GM06990 (cell line): ENCODE results near the gene CNTF.

Experiments
- DNase-seq: peaks from one replicate; pipeline ENCODE4 v3.0.0-alpha.2; 2011; ENCODE audit not compliant: insufficient read length; ENCODE audit errors: extremely low read depth
- H3K27me3 ChIP-seq: replicated peaks from 2 replicates; pipeline ENCODE4 v1.6.0; 2011; ENCODE audit warnings: low read length; ENCODE audit not compliant: control insufficient read depth, insufficient read depth
- H3K36me3 ChIP-seq: 2 replicates; pipeline ENCODE4 v1.5.1; 2011; ENCODE audit warnings: low read length; ENCODE audit not compliant: control insufficient read depth, insufficient read depth
- H3K4me3 ChIP-seq: replicated peaks from 2 replicates; pipeline ENCODE4 v1.5.1; 2011; ENCODE audit warnings: low read depth, mild to moderate bottlenecking, control low read depth, low read length
- TF ChIP-seq, protein P1 (sequence below): IDR thresholded peaks from 2 replicates; pipeline ENCODE4 v1.5.1; 2011; ENCODE audit warnings: low read length, control low read depth, mild to moderate bottlenecking, inconsistent platforms; ENCODE audit not compliant: insufficient read depth, poor library complexity, severe bottlenecking

Gene CNTF

DNA sequence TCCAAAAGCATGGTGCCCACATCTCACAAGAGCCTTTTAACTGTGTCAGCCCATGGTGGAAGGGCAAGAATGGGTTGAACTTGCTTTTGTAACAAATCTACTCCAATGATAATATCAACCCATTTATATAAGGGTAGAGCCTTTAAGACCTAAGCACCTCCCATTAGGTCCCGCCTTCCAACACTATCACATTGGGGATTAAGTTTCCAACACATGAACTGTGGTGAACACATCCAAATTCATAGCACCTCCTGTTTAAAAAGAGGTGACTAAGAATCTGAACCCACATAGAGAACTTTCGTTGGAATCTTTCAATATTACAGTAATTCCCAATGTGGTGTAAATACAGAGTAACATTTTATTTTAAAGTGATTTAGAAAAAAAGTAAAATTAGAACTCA, 9.2 kb upstream of the CNTF start:
- TF ChIP-seq, protein P1, sequence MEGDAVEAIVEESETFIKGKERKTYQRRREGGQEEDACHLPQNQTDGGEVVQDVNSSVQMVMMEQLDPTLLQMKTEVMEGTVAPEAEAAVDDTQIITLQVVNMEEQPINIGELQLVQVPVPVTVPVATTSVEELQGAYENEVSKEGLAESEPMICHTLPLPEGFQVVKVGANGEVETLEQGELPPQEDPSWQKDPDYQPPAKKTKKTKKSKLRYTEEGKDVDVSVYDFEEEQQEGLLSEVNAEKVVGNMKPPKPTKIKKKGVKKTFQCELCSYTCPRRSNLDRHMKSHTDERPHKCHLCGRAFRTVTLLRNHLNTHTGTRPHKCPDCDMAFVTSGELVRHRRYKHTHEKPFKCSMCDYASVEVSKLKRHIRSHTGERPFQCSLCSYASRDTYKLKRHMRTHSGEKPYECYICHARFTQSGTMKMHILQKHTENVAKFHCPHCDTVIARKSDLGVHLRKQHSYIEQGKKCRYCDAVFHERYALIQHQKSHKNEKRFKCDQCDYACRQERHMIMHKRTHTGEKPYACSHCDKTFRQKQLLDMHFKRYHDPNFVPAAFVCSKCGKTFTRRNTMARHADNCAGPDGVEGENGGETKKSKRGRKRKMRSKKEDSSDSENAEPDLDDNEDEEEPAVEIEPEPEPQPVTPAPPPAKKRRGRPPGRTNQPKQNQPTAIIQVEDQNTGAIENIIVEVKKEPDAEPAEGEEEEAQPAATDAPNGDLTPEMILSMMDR = no peak

DNA sequence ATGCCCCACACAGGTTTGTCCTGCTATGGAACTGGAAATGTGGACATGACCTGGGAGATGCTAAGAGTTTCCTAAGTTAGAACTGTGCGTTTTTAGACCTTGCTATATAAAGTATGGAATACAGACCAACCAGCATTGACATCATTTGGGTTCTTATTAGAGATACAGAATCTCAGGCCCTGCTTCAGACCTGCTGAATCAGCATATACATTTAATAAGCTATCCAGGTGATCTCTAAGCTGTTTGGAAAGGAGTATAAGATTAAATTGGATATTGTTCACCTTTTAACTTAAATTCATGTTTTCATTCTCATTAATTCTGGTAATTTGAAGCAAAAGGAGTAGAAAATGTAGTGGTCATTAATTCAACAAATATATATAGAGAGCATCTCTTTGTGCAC, 6.9 kb upstream of the CNTF start:
- Histone ChIP-seq H3K36me3 (peaks cover 5% of the 10 kb centered on the region), H3K4me3 (no peak overlapping the region), H3K27me3 (no peaks in the 10 kb centered on the region)
- TF ChIP-seq, protein P1 = no peak
- DNase-seq = no peak

More for the DNA sequence above, 9.2 kb upstream of the CNTF start:
- Histone ChIP-seq H3K4me3 (no peak overlapping the region), H3K27me3 (no peaks in the 10 kb centered on the region), H3K36me3 (peaks cover 8% of the 10 kb centered on the region)
- DNase-seq = no peak

DNA sequence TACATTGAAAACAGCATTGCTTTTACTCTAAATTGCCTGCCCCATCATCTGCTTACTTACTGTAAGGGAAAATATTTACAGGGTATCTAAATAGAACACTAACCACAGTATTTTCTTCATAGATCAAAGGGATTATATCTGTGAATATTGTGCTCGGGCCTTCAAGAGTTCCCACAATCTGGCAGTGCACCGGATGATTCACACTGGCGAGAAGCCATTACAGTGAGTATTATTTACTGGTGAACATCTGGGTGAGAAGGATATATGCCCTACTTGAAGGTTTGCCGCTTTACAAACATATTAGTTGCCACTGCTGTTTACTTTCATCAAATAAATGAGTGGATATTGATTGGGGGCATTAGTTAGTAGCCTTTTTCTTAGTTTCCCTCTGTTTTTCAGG, 5.9 kb upstream of the CNTF start:
- Histone ChIP-seq H3K27me3 (no peaks in the 10 kb centered on the region), H3K36me3 (peaks cover 5% of the 10 kb centered on the region), H3K4me3 (no peak overlapping the region)
- TF ChIP-seq, protein P1 = no peak
- DNase-seq = no peak

DNA sequence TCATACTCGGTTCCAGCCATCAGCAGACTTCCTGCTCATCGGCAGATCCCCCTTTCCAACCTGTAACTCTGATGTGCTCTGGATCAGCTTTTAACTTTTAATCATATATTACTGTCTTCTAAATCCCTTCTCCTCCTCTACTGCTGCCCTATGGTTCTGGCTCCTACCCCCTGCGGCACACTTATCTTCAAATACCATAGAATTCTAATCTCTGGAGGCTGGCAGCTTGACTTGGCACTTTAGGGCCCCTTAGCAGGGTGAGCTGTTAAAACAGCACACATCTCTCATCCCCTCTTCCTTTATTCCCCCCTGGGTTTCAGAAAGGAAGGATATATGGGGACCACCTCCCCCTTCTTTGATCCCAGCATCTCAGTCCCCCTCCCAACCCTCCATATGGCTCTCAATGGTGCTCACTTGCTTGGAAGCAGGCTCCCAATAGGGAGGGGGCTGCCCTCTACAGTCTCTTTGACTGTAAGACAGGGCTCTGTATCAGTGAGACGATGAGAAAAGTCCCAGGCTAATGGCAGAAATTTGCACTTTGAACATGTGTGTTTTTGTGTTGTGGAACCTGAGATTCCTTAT, 4.4 kb upstream of the CNTF start:
- Histone ChIP-seq H3K4me3 (no peak overlapping the region), H3K27me3 (no peaks in the 10 kb centered on the region), H3K36me3 (peaks cover 8% of the 10 kb centered on the region)
- TF ChIP-seq, protein P1 = peak; percentile 36
- DNase-seq = no peak

DNA sequence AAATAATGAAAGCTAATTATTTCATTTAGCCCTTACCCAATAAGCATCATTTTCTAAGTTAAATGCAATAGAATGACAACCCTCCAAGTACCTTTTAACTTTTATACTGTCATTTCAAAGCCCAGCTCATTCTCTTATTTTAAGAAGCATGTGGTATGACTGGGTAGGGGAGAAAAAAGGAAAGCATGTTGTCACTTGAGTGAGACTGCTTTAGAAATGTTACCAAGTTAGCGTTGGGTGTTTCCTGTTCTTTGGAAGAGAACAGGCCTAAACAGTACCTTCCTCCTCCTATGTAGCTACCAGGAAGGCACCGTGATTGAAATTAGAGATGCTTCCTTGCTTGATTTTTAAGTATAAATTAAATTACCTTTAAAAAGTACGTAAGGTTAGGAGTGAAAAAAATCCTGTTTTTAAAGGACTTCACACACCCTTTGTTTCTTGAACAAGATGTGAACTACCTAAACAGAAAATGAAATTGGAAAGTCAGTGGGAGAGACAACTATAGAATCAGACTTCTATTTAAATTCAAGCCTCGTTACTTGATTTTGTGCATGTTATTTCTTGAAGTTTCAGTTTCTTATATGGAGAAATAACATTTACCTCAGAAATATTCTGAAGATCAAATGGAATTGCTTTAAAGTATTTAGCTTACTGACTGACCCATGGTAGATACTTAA, 741 bp upstream of the CNTF start:
- H3K27me3 ChIP-seq = no peaks in the 10 kb centered on the region
- H3K4me3 ChIP-seq = no peak overlapping the region; the same call in 1 of the 2 replicates
- peaks cover 19% of the 10 kb centered on the region for H3K36me3 ChIP-seq
- DNase-seq = no peak
- TF ChIP-seq, protein P1 = no peak
